D721Med (cell line): ENCODE measurements around the gene CIB4.

Experiments used
- DNase-seq: peaks from one replicate; pipeline ENCODE4 v3.0.0; 2011; ENCODE audit warnings: low spot score; ENCODE audit not compliant: insufficient read length
- FAIRE-seq: peaks from 2 replicates; lab custom pipeline; 2011; peaks lifted over from hg19 to GRCh38; lab: Jason Lieb, UNC
- TF ChIP-seq, protein P1 (sequence below): IDR thresholded peaks from 2 replicates; pipeline ENCODE4 v1.5.1; 2012; ENCODE audit warnings: mild to moderate bottlenecking, control low read depth; ENCODE audit not compliant: insufficient read depth; ENCODE audit errors: missing control alignments

The CIB4 gene

DNA sequence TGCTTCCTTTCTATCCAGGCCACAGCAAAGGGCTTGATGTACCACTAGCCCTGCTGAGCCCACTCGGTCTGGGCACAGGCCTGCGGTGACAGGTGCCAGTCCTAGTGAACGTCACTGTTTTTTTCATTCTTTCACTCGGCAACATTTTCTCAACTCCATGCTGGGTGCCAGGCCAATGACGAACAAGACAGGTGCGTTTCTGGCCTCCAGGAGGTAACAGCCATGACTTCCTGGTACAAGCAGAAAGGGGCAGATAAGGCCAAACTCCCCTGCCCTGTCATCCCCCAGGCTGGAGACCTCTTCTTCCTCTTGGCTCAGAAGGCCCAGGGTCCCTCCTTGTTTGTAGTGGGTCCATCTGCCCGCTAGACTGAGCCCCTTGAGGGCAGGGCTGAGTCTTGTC lies 107.5 kb downstream of the CIB4 start:
- no peak for FAIRE-seq
- TF ChIP-seq, protein P1, sequence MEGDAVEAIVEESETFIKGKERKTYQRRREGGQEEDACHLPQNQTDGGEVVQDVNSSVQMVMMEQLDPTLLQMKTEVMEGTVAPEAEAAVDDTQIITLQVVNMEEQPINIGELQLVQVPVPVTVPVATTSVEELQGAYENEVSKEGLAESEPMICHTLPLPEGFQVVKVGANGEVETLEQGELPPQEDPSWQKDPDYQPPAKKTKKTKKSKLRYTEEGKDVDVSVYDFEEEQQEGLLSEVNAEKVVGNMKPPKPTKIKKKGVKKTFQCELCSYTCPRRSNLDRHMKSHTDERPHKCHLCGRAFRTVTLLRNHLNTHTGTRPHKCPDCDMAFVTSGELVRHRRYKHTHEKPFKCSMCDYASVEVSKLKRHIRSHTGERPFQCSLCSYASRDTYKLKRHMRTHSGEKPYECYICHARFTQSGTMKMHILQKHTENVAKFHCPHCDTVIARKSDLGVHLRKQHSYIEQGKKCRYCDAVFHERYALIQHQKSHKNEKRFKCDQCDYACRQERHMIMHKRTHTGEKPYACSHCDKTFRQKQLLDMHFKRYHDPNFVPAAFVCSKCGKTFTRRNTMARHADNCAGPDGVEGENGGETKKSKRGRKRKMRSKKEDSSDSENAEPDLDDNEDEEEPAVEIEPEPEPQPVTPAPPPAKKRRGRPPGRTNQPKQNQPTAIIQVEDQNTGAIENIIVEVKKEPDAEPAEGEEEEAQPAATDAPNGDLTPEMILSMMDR: no peak
- no peak for DNase-seq

DNA sequence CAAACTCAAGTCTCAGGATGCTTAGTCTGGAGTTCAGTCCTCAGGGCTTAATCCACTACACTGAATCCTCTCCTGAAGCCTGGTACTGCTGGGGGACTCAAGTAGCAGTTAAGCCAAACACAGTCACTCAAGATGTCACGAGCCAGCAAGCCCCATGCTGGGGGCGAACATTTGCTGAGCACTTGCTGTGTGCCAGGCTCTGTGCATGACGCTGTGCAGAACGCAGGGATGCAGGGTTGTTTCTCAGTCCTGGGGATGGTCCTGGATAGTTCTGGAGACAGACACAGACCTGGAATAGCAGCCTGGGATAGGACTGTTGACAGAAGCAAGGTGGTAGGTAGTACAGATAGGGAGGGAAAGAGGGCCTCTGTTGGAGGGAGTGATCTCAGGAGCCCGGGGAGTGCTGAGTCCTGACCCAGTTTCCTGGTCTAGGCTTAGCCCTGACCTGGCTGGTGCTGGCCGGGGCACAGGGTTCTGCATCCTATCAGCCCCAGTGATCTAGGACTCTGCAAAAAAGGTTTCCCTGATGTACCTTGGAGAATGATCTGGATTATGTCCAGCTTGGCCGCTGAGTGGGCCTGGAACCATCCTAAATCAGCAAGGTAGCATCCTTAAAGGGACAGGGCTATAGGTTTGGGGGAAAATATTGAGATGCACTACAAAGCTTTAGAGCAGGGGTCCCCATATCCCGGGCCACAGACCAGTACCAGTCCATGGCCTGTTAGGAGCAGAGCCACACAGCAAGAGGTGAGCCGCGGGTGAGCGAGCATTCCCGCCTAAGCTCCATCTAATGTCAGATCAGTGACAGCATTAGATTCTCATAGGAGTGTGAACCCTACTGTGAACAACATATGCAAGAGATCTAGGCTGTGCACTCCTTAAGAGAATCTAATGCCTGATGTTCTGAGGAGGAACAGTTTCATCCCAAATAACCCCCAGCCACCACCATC lies 108.6 kb downstream of the CIB4 start:
- DNase-seq: no peak
- TF ChIP-seq, protein P1: no peak
- FAIRE-seq: no peak
